Measurements from ENCODE around the gene FOXP4.

FOXP4 gene

DNA sequence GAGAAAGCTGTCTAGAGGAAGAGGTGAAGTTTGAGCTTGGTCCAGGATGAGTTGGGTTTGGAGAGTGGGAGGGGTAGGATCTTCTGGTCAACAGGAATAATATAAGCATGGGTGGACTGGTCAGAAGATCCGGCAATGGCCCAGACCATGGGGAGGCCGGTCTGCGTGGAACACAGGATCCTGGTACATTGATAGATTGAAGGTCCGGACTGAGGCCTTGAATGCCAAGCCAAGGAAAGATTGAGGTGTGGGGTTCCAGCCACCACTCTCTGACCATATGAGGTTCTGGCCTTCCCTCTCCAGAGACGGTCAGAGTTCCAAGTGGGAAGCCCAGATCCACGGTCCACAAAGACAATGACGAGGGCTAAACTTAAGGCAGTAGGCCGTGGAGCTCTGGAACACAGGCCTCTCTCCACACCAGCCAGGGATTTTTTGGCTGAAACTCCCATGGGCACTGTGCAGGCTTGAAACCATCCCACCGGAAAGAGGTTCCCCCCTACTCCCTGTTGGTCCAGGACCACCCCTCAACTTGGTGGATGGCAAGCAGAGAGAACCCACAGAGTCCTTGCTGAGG lies 95.3 kb downstream of the FOXP4 start:
- no peak for DNase-seq (ENCODE audit: low spot score in 2 of 2)
- Mint-ChIP-seq H3K27me3 (peaks cover 77% of the 10 kb centered on the region), H3K9me3 (no peaks in the 10 kb centered on the region), H3K4me3 (no peak overlapping the region), H3K27ac (ENCODE audit: low read depth) (no peak overlapping the region), H3K36me3 (ENCODE audit: insufficient read depth) (peaks cover 4% of the 10 kb centered on the region), H3K4me1 (peaks cover 8% of the 10 kb centered on the region)
- no peak for ATAC-seq (replicated peaks; ENCODE audit: extremely low read depth, poor library complexity, severe bottlenecking)

DNA sequence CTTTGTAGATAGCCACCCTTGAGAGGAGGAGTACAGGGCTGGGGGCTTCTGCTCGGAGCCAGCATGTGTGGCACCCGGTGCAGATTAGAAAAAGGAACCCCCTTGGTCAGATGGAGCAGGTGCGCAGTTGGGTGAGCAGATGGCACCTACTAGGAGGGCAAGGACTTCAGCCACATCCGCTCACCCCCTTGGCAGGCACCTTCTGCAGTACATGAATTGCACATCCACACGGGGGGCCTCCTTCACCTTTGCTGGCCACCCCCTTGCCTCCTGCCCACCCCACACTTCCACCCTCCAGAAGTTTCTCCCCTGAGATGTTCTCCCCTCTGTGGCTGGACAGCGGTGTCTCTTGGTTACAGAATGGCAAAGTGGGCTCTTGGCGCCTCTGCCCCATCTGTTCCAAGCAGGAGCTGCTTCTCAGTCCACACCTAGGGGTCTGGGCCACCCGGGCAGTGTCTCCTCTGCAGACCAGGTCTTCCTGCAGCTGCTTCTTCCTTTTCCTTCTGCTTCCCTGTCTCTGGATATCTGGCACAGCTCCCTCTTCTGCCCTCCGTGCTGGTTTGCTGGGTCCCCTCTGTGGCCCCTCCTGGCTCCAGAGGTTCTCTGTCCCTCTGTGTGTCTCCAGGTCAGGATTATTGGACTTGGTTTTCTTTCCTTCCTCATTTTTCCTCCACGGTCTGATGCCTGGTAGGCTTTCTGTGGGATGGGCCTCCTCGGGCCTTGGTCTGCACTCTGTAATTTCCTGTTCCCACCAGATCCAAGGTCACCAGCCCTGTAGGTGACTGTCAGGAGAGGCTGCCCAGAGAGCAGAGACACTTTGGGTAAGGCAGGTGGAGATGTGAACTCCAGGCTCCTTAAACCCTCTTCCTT lies 96.1 kb downstream of the FOXP4 start:
- Mint-ChIP-seq H3K9me3 (no peaks in the 10 kb centered on the region), H3K27me3 (peaks cover 73% of the 10 kb centered on the region)
- no peak for ATAC-seq (replicated peaks; ENCODE audit: extremely low read depth, poor library complexity, severe bottlenecking)

DNA sequence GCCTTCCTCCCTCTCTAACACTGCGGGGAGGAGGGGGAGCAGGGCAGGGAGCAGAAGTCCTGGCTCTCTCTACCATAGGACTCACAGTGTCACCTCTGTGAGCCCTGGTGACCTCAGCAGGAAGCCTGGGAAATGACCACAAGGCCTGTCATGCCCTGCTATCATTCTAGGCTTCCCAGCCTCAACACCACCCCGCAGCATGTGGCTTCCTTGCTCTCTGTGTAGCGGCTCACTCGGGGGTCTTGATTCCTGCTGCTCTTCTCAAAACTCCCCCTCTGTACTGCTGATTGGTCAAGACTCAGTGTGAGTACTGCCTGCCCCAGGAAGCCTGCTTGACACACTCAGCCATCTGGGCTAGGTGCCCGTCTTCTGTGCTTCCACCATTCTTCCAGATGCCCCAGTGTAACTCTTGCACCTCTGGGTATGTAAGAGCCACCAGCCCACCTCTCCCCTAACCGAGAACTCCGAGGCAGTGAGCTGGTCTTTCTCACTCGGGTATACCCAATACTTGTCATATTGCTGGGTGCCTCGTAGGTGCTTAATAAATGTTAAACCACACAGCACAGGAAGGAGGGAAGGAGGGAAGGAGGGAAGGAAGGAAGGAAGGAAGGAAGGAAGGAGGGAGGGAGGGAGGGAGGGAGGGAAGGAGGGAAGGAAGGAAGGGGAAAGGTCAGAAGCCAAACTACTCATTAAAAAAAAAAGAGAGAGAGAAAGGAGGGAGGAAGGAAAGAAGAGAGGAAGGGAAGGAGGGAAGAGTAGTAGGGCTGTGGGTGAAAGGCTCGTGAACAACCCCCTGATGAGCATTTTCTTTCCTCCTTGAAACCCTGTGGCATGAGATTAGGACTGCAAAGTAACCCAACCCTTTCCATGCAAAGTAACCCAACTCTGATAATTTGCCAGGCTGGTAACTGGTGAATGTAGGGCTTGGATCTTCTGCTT lies 97.0 kb downstream of the FOXP4 start:
- no peak for DNase-seq (ENCODE audit: low spot score in 2 of 2)
- H3K36me3 Mint-ChIP-seq (ENCODE audit: insufficient read depth) = peaks cover 4% of the 10 kb centered on the region
- no peaks in the 10 kb centered on the region for H3K9me3 Mint-ChIP-seq
- no peak overlapping the region for H3K4me3 Mint-ChIP-seq
- H3K27ac Mint-ChIP-seq (ENCODE audit: low read depth) = no peak overlapping the region
- H3K4me1 Mint-ChIP-seq = peaks cover 4% of the 10 kb centered on the region
- ATAC-seq (replicated peaks; ENCODE audit: extremely low read depth, poor library complexity, severe bottlenecking) = no peak
- H3K27me3 Mint-ChIP-seq = peaks cover 64% of the 10 kb centered on the region

More for the DNA sequence above, 96.1 kb downstream of the FOXP4 start:
- Mint-ChIP-seq H3K4me1 (peaks cover 8% of the 10 kb centered on the region), H3K4me3 (no peak overlapping the region), H3K36me3 (ENCODE audit: insufficient read depth) (peaks cover 4% of the 10 kb centered on the region), H3K27ac (ENCODE audit: low read depth) (no peak overlapping the region)
- DNase-seq (ENCODE audit: low spot score in 2 of 2) = no peak

DNA sequence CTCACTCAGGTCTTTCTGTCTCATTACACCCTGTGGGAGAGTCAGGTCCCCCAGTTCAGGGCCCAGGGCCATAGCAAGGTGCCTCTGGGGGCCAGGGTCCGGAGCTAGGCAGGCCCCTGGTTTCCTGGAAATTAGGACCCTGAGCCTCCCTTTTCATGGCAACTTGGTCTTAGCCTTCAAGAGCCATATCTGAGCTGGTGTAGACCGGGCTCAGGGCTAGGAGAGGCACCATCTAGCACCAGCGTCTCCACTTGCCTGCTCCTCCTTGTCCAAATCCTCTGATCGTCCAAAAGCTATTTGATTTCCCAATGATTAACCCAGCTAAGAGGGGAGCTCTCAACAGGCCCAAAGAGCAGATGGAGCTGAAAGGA lies 97.7 kb downstream of the FOXP4 start:
- peaks cover 60% of the 10 kb centered on the region for H3K27me3 Mint-ChIP-seq
- no peak overlapping the region for H3K27ac Mint-ChIP-seq (ENCODE audit: low read depth)
- H3K4me1 Mint-ChIP-seq = peaks cover 4% of the 10 kb centered on the region
- H3K4me3 Mint-ChIP-seq = no peak overlapping the region
- DNase-seq (ENCODE audit: low spot score in 2 of 2) (no peak), ATAC-seq (replicated peaks; ENCODE audit: extremely low read depth, poor library complexity, severe bottlenecking) (no peak)
- H3K9me3 Mint-ChIP-seq = no peaks in the 10 kb centered on the region
- peaks cover 4% of the 10 kb centered on the region for H3K36me3 Mint-ChIP-seq (ENCODE audit: insufficient read depth)

DNA sequence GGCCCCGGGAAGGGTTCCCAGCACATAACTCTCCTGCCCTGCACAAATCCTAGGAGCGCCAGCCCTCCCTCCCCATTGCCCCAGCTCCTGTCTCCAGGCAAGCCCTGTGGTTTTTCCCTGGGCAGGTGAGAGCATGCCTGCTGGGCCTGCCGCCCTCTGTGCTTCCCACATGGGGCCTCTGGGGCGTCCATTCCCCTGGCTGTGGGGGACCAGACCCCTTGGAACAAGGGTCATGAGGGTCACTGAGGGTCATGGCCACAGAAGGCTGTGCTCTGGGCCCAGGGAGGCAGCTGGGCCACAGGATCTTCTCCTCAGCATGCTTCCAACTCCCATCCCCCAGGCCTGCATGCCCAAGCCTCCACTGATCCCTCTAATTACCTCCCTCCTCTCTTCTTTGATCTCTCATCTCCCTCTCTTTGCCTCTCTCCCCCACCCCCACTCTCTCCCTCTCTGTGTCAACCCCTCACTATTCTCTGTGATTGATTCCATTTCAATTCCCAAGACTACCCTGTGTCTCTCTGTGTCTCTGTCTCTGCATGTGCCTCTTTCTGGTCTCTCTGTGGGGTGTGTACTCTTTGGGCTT lies 98.2 kb downstream of the FOXP4 start:
- Mint-ChIP-seq H3K27me3 (peaks cover 55% of the 10 kb centered on the region), H3K36me3 (ENCODE audit: insufficient read depth) (peaks cover 2% of the 10 kb centered on the region), H3K4me3 (no peak overlapping the region), H3K27ac (ENCODE audit: low read depth) (no peak overlapping the region), H3K9me3 (no peaks in the 10 kb centered on the region), H3K4me1 (peaks cover 4% of the 10 kb centered on the region)
- DNase-seq (ENCODE audit: low spot score in 2 of 2) (no peak), ATAC-seq (replicated peaks; ENCODE audit: extremely low read depth, poor library complexity, severe bottlenecking) (no peak)

DNA sequence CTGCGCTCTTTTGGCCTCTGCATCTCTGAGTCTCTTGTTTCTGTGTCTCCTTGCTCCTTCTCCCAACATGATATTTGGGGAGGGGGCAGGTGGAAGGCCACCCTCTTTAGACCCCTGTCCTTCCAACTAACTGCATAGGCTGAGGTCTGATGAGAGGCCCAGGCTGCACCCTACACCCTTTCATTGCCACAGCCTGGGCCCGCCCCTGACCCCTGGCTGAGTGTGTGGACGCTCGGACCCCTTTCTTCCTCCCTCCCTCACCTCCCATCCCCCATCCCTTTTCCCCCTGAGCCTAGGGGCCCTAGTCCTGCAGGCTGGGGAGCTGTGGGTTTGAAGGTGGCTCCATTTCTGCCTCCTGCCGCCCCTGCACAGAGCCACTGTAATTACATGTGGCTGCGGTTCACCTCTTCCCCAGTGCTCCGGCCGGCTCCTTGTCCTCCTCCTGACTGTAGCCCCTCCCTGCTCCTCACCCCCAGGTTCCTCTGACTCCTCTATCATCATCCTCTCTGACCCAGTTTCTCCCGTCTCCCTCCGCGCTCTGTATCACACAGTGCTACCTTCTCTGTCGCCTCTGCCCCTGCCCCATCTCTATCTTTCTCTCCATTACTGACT lies 98.9 kb downstream of the FOXP4 start:
- Mint-ChIP-seq H3K9me3 (no peaks in the 10 kb centered on the region), H3K27me3 (peaks cover 48% of the 10 kb centered on the region)

DNA sequence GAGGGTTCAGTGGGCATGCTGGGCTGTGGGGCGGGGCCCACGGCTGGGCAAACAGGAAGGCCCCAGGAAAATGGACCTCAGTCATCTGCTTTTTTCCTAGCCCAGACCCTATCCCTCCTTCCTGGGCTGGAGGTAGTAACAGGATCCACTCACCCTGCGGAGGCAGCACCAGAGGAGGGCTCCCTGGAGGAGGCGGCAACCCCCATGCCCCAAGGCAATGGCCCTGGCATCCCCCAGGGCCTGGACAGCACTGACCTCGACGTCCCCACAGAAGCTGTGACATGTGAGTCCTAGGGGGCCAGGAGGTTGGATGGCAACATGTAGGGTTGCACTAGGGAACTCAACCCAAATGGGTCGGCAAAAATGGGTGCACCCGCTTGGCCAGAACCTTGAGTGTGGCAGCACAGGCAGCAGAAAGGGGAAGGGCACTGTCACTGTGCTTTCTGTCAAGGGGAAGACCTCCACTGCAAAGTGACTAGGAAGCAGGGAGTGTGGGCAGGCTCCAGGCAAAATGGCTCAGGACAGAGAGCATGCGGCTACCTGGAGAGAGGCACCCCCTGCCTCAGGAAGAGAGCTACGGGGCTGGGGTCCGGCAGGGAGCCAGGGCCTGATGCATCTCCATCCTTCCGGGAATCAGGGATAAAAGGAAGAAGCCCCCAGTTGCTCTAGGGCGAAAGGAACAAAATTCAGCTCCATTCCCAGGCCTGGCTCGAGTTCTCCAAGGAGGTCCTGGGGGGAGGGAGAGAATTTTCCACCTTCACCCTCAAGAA lies 100.0 kb downstream of the FOXP4 start:
- Mint-ChIP-seq H3K27me3 (peaks cover 37% of the 10 kb centered on the region), H3K4me1 (peaks cover 4% of the 10 kb centered on the region), H3K36me3 (ENCODE audit: insufficient read depth) (peaks cover 2% of the 10 kb centered on the region), H3K4me3 (no peak overlapping the region), H3K27ac (ENCODE audit: low read depth) (no peak overlapping the region), H3K9me3 (no peaks in the 10 kb centered on the region)
- DNase-seq (ENCODE audit: low spot score in 2 of 2) = no peak
- no peak for ATAC-seq (replicated peaks; ENCODE audit: extremely low read depth, poor library complexity, severe bottlenecking)

More for the DNA sequence above, 98.9 kb downstream of the FOXP4 start:
- Mint-ChIP-seq H3K4me3 (no peak overlapping the region), H3K4me1 (peaks cover 4% of the 10 kb centered on the region), H3K27ac (ENCODE audit: low read depth) (no peak overlapping the region), H3K36me3 (ENCODE audit: insufficient read depth) (peaks cover 2% of the 10 kb centered on the region)
- DNase-seq (ENCODE audit: low spot score in 2 of 2) = no peak
- ATAC-seq (replicated peaks; ENCODE audit: extremely low read depth, poor library complexity, severe bottlenecking) = no peak

DNA sequence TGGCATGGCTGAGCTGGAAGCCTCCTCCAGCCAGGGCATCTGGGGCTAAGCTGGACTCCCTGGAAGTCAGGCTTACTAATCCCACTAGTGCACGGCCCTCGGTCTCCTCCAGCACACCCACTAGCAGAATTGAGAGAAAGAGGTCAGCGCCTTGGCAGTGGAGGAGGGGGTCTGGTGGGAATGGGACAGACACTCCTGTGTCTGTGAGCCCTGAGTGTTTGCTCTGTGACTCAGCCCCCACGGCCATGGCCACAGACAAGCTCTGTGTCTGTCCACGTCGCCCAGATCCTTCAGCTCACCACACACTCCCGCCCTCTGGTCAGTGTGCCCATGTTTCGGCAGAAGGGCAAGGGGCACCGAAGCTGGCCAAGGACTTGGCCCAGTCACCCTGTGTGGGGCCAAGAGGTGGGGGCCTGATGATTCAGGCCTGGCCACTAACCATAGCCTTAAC lies 100.9 kb downstream of the FOXP4 start:
- Mint-ChIP-seq H3K36me3 (ENCODE audit: insufficient read depth) (peaks cover 2% of the 10 kb centered on the region), H3K4me3 (no peak overlapping the region), H3K9me3 (no peaks in the 10 kb centered on the region), H3K27me3 (peaks cover 36% of the 10 kb centered on the region), H3K4me1 (peaks cover 4% of the 10 kb centered on the region), H3K27ac (ENCODE audit: low read depth) (no peak overlapping the region)
- DNase-seq (ENCODE audit: low spot score in 2 of 2) (no peak), ATAC-seq (replicated peaks; ENCODE audit: extremely low read depth, poor library complexity, severe bottlenecking) (no peak)

DNA sequence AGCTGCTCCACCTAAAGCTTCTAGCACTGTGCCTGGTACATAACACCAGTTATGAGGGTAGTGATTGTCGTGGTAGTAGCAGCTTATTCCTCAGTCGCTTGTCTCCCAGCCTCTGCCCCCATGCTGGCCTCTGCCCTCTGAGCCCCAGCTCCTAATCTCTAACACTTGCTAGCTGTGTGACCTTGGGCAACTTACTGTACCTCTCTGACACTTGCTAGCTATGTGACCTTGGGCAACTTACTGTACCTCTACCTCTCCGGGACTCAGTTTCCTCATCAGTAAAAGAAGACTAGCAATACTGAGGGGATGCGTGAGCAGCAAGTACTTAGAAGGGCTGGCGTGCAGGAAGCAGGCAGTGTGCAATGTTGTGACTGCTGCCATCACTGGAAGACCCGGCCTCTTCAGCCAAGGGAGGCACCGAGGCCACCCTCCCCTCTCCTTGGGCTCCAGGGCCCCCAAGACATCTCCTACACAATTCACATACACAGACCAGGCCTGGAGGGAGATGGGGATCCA lies 101.9 kb downstream of the FOXP4 start:
- H3K27me3 Mint-ChIP-seq = peaks cover 31% of the 10 kb centered on the region
- no peak overlapping the region for H3K27ac Mint-ChIP-seq (ENCODE audit: low read depth)
- peaks cover 2% of the 10 kb centered on the region for H3K36me3 Mint-ChIP-seq (ENCODE audit: insufficient read depth)
- ATAC-seq (replicated peaks; ENCODE audit: extremely low read depth, poor library complexity, severe bottlenecking) (no peak), DNase-seq (ENCODE audit: low spot score in 2 of 2) (no peak)
- H3K4me1 Mint-ChIP-seq = peaks cover 2% of the 10 kb centered on the region
- H3K4me3 Mint-ChIP-seq = no peak overlapping the region
- no peaks in the 10 kb centered on the region for H3K9me3 Mint-ChIP-seq

DNA sequence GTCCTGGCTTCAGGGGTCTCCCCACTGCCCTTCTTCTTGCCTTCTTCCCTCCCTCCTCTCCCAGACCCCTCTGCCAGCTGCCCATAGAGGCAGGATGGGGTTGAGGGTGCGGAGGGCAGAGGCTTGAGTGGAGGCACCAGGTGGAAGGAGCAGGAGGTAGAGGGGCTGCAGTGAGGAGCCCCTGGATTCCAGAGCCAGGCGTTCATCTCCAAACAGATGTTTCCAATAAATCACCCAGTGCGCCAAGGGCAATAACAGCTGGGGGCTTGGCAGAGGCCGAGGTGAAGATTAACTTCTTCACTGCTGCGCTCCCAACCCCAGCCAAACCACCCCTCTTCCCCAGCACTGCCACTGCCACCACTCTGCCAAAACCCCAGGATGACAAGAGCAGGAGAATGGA lies 102.7 kb downstream of the FOXP4 start:
- Mint-ChIP-seq H3K27ac (ENCODE audit: low read depth) (no peak overlapping the region), H3K4me3 (no peak overlapping the region), H3K9me3 (no peaks in the 10 kb centered on the region), H3K27me3 (peaks cover 31% of the 10 kb centered on the region), H3K4me1 (no peaks in the 10 kb centered on the region), H3K36me3 (ENCODE audit: insufficient read depth) (peaks cover 2% of the 10 kb centered on the region)
- DNase-seq (ENCODE audit: low spot score in 2 of 2) = no peak
- no peak for ATAC-seq (replicated peaks; ENCODE audit: extremely low read depth, poor library complexity, severe bottlenecking)

DNA sequence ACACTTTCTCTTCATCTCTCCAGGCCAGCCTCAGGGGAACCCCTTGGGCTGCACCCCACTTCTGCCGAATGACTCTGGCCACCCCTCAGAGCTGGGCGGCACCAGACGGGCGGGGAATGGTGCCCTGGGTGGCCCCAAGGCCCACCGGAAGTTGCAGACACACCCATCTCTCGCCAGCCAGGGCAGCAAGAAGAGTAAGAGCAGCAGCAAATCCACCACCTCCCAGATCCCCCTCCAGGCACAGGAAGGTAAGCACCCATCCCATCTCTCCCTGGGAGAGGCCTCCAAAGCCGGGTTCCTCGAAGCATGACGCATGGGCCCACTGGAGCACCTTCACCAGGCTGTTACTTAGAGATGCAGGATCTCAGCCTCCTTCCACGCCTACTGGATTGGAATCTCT lies 103.4 kb downstream of the FOXP4 start:
- DNase-seq (ENCODE audit: low spot score in 2 of 2) (no peak), ATAC-seq (replicated peaks; ENCODE audit: extremely low read depth, poor library complexity, severe bottlenecking) (no peak)
- Mint-ChIP-seq H3K27me3 (peaks cover 36% of the 10 kb centered on the region), H3K9me3 (no peaks in the 10 kb centered on the region), H3K27ac (ENCODE audit: low read depth) (no peak overlapping the region), H3K36me3 (ENCODE audit: insufficient read depth) (peaks cover 2% of the 10 kb centered on the region), H3K4me1 (no peaks in the 10 kb centered on the region), H3K4me3 (no peak overlapping the region)
